ENCODE measurements around the gene IRX6. TPM values are rescaled to one million over a fixed set of nuclear protein-coding genes. Genes with fewer than 3 reads are reported as not detected.

IRX6 gene
- total RNA-seq, 1 experiment from 2014 or later = not detected

DNA sequence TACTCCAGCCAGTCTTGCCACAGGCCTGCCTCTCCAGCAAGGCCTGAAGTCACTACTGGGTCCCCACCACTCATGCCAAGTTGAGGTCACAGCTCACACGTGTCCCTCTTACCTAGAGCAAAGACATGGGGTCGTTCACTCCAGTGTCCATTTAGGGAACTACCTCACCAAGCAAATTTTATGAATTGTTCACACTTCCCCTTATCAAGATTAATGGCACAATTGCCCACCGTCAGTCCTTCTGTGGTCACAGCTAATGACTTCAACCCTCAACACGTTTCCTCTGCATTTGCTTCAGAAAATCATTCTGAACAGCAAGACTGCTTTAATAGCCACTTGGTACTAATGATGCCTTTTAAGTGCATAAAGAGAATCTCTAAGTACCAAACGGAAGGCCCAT is 14.6 kb downstream of the IRX6 start:
- Histone ChIP-seq H2AK5ac (ENCODE audit: insufficient read length, low read length) (no peak overlapping the region), H2BK120ac (ENCODE audit: low read depth, low read length, poor library complexity, severe bottlenecking) (no peak overlapping the region), H3K4ac (ENCODE audit: low read depth, low read length) (no peak overlapping the region), H2AFZ (ENCODE audit: low read length) (no peak overlapping the region), H3K27me3 (ENCODE audit: insufficient read depth, low read length) (peaks cover 11% of the 10 kb centered on the region; the same call in 1 of the 2 replicates), H3K4me1 (ENCODE audit: insufficient read depth, low read length) (no peaks in the 10 kb centered on the region), H4K5ac (ENCODE audit: insufficient read length, low read depth, low read length) (no peak overlapping the region), H3K79me1 (ENCODE audit: insufficient read depth, low read depth, low read length, poor library complexity, severe bottlenecking) (no peaks in the 10 kb centered on the region), H3K27ac (ENCODE audit: insufficient read length, low read depth, low read length) (no peak overlapping the region), H4K91ac (ENCODE audit: insufficient read length, low read depth, low read length) (no peak overlapping the region), H4K8ac (replicated peaks; ENCODE audit: insufficient read length, low read depth, low read length) (no peak overlapping the region), H3K4me2 (ENCODE audit: insufficient read depth, insufficient read length, low read length) (no peak overlapping the region), H2BK20ac (ENCODE audit: low read depth, low read length, poor library complexity, severe bottlenecking) (no peak overlapping the region), H3T11ph (ENCODE audit: low read length) (no peak overlapping the region), H3K9me3 (ENCODE audit: control insufficient read depth, low read depth, low read length) (no peaks in the 10 kb centered on the region), H3K23me2 (ENCODE audit: insufficient read length, low read depth, low read length, poor library complexity, severe bottlenecking) (no peaks in the 10 kb centered on the region), H3K18ac (ENCODE audit: insufficient read length, low read depth, low read length) (no peak overlapping the region), H4K20me1 (ENCODE audit: control insufficient read depth, insufficient read depth, insufficient read length) (no peaks in the 10 kb centered on the region), H2BK15ac (ENCODE audit: low read depth, low read length) (no peak overlapping the region), H3K9ac (ENCODE audit: extremely low read depth, insufficient read length, low read length) (no peak overlapping the region), H2BK12ac (ENCODE audit: insufficient read length, low read depth, low read length) (no peak overlapping the region), H3K56ac (ENCODE audit: insufficient read length, low read depth, low read length) (no peak overlapping the region), H2BK5ac (ENCODE audit: insufficient read length, low read length) (no peak overlapping the region), H3K14ac (ENCODE audit: insufficient read depth, low read length) (no peak overlapping the region), H3K79me2 (ENCODE audit: insufficient read depth, low read length) (0 out of 2 replicates have a peak, but pooled peaks cover 1% of the 10 kb centered on the region), H3K23ac (ENCODE audit: insufficient read length, low read depth, low read length) (no peak overlapping the region)
- H3K9me3 Mint-ChIP-seq = no peaks in the 10 kb centered on the region
- no peak for DNase-seq
- H3K4me3 Mint-ChIP-seq = no peak overlapping the region
- peaks cover 94% of the 10 kb centered on the region for H3K27me3 Mint-ChIP-seq (ENCODE audit: low read depth)
- no peaks in the 10 kb centered on the region for H3K36me3 Mint-ChIP-seq (ENCODE audit: insufficient read depth in 1 of 3, low read depth in 3 of 3)
- H3K27ac Mint-ChIP-seq = no peak overlapping the region
- H3K4me1 Mint-ChIP-seq = no peaks in the 10 kb centered on the region
- no CpG with 5 or more reads among the region's 5 CpGs for WGBS (ENCODE audit: extremely low coverage, insufficient read length, low lambda C conversion rate)
- TF ChIP-seq, protein P1, sequence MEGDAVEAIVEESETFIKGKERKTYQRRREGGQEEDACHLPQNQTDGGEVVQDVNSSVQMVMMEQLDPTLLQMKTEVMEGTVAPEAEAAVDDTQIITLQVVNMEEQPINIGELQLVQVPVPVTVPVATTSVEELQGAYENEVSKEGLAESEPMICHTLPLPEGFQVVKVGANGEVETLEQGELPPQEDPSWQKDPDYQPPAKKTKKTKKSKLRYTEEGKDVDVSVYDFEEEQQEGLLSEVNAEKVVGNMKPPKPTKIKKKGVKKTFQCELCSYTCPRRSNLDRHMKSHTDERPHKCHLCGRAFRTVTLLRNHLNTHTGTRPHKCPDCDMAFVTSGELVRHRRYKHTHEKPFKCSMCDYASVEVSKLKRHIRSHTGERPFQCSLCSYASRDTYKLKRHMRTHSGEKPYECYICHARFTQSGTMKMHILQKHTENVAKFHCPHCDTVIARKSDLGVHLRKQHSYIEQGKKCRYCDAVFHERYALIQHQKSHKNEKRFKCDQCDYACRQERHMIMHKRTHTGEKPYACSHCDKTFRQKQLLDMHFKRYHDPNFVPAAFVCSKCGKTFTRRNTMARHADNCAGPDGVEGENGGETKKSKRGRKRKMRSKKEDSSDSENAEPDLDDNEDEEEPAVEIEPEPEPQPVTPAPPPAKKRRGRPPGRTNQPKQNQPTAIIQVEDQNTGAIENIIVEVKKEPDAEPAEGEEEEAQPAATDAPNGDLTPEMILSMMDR (conservative IDR thresholded peaks at IDR 0.05) = no peak
